ENCODE data around the gene CIITA.

CIITA gene

DNA sequence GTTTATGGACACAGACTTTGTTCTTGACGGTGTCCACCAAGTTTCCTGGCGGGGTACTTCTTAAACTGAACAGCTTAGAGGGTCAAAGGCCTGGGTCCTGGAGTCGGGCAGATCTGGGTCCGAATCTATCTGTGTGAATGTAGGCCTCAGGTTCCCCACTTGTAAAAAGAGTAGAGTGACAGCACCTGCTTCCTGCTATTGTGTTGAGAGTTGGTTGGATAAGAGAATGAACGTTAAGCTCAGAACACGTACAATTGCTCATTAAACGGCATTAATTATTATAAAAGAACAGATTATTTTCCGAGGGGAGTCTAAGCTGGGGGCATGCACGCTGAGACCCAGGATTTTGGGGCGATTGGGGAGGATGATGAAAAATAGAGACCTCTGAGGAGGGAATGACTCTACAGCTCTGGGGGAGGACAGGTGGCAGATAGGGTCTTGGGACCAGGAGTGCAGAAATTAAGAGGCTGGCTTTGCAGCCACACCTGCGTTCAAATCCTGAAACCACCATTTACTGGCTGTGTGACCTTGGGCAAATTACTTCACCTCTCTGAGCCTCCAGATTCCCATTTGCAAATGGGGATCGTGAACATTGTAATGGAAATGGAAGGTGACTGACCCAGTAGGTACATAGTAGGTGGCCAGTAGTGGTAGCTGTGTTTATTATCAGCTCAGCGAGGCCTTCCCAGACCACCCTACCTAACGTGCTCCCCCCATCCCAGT is 68.2 kb downstream of the CIITA start:
- no peak for DNase-seq (ENCODE audit: extremely low read depth, low read depth)
- TF ChIP-seq, protein P1, sequence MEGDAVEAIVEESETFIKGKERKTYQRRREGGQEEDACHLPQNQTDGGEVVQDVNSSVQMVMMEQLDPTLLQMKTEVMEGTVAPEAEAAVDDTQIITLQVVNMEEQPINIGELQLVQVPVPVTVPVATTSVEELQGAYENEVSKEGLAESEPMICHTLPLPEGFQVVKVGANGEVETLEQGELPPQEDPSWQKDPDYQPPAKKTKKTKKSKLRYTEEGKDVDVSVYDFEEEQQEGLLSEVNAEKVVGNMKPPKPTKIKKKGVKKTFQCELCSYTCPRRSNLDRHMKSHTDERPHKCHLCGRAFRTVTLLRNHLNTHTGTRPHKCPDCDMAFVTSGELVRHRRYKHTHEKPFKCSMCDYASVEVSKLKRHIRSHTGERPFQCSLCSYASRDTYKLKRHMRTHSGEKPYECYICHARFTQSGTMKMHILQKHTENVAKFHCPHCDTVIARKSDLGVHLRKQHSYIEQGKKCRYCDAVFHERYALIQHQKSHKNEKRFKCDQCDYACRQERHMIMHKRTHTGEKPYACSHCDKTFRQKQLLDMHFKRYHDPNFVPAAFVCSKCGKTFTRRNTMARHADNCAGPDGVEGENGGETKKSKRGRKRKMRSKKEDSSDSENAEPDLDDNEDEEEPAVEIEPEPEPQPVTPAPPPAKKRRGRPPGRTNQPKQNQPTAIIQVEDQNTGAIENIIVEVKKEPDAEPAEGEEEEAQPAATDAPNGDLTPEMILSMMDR (IDR thresholded peaks at IDR 0.05; ENCODE audit: low read depth, low read length), result no peak

DNA sequence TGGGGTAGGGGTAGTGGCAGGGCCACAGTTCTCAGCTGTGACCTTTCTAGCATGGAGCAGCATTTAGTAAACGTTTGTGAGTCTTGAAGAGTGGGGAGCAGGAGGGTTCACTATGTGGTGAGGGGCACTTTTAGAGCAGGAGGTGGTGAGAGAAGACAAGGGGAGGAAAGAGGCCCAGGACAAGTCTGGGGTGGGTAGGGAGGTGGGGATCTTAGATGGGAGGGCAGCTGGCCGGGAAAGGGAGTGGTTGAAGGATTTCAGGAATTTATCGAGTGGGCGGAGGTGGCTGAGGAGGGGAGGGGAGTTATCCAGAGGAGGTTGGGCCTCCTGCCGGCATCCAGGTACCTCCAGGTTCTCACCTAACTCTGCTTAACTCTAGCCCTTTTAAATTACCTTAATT is 69.3 kb downstream of the CIITA start:
- no peak for DNase-seq (ENCODE audit: extremely low read depth, low read depth)
- TF ChIP-seq, protein P1 (IDR thresholded peaks at IDR 0.05; ENCODE audit: low read depth, low read length), result no peak

DNA sequence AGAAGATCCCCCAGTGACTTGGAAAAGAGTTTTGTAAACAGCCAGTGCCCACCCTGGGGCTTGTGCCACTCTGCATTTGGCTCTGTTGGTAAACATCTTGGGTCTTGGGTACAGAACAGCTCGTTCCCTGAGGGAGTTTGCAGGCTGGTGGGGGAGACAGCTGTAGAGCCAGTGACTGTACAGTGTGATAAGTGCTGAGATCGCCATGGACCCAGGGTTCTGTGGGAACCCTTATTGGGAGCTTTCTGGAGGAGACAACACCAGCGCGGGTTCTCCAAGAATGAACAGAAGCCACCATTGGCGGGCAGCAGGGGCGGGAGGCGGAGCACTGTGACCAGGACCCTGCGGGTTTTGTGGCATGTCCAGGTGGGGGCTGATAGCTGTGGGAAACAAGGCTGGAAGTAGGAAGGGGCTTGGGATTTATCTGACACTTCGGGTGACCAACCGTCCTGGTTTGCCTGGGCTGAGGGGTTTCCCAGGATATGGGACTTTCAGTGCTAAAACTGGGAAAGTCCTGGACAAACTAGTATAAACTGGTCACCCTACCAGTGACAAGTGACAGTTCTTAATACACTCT is 70.3 kb downstream of the CIITA start:
- DNase-seq (ENCODE audit: extremely low read depth, low read depth), result no peak
- TF ChIP-seq, protein P1 (IDR thresholded peaks at IDR 0.05; ENCODE audit: low read depth, low read length), result no peak

DNA sequence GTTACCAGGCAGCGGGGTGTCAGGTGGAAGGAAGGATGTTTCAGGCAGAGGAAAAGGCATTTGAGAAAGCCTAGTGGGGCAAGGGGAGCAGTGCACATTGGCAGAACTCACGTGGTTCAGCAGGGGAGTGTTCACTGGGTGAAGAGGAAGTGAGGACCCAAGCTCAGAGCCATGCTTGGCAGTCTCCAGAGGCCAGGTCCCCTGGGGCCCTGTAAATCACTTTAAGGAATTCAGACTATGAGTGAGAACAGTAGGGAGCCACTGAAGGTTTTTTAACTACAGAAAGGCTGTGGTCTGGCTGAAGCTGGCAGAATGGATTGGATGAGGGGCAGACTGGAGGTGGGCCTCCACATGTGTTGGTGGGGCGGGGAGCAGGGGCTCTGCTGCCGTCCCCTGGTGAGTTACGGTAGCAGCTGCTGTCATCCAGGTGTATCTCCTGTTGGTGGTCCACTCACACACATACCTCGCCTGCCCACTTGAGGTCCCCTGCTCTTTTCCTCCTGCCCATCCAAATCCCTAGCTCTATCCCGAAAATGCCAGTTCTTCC is 72.5 kb downstream of the CIITA start:
- TF ChIP-seq, protein P1 (IDR thresholded peaks at IDR 0.05; ENCODE audit: low read depth, low read length), result no peak
- DNase-seq (ENCODE audit: extremely low read depth, low read depth), result no peak

DNA sequence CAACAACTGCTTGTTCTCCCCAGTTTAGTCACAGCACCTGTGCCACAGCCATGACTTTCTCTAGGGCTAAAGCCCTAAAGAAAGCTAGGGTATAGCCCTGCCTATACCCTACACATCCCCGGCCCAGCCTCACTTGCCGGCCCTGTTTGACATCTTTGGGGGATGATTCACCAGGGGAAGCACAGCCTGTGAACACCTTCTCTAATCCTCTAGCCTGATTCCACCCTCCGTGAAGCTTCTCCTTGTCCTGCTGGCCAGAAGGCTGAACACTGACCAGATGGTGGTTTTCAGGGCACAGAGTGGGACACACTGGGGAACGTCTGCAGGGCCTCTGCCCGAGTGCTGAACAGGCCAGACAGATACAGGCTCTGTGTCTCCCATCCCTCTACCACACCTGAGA is 73.4 kb downstream of the CIITA start:
- TF ChIP-seq, protein P1 (IDR thresholded peaks at IDR 0.05; ENCODE audit: low read depth, low read length), result no peak

DNA sequence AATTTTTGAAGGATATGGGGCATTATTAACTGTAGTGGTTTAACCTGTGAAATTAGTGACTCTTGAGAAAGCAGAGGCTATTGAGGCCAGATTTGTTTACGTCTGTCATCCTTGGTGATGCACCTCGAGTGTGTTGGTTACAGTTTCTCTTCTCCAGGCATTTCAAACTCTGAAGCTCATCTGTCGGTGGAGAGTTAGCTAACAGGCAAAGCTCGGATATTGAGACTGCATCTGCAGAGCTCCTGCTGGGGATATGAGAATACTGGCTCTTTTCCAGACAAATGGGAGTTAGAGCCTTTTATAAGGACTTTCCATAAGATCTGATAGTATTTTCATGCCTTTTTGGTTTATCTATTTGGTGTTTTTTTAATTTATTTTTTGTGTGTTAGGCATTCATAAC is 74.0 kb downstream of the CIITA start:
- TF ChIP-seq, protein P1 (IDR thresholded peaks at IDR 0.05; ENCODE audit: low read depth, low read length), result no peak
- no peak for DNase-seq (ENCODE audit: extremely low read depth, low read depth)

More for the DNA sequence above, 73.4 kb downstream of the CIITA start:
- DNase-seq (ENCODE audit: extremely low read depth, low read depth), result no peak

DNA sequence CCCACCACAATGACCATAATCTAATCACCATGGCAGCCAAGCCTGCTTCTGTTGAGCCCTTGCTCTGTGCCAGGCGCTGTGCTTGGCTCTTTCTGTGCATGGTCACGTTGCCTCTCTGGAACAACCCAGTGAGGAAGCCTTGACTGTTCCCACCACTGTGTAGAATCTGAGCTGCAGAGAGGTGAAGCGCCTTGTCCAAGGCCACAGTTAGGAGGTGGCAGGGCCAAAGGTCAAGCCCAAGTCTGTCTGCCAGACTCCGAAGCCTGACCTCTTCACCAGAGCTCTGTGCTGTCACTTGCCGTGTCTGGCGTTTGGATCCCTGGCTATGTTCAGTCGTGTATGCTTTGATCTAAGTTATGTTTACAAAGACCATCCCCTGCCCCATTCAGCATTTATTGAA is 77.9 kb downstream of the CIITA start:
- TF ChIP-seq, protein P1 (IDR thresholded peaks at IDR 0.05; ENCODE audit: low read depth, low read length), result no peak
- no peak for DNase-seq (ENCODE audit: extremely low read depth, low read depth)

Data from AG09319 (cell line).